ENCODE measurements around the gene PLXNB2.

Gene PLXNB2

DNA sequence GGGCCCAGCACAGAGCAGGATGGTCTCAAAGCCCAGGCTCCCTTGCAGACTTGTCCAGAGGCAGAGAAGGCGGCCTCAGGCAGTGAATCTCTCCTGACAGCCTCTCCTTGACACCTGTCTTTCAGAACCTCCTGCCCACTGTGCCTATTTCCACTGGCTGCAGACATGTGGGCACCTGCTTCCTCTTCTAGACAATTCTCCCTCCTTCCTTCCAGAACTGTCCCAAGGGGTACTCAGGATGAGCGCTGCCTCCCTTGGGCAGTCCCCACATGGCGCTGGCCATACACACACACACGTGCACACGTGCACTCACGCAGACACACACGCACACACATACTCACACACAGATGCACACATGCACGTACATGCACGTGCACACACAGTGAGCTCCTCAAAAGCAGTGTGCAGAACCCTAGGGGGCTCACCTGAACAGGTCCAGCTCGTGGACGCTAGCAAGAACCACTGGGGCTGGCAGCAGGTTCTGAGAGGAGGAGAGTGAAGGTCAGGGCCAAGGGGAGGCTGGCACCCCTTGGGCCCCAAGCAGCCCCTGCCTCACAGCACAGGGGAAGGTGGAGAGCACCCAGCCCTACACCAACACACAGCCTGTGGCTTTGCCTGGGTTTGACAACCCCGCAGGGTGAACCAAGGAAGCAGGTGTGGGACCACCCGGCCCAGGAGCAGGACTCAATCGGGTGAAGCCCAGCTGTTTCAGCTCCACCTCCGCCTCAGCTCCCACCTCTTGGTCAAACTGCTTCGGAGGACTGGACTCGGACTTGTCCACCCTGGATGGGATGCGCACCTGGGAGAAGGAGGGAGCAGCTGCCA lies 8.1 kb upstream of the PLXNB2 start:
- Histone ChIP-seq H3K4me3 (ENCODE audit: low read length) (peak overlapping the region; percentile 92), H3K27ac (ENCODE audit: low read depth, low read length) (peak overlapping the region; percentile 89), H3K4me1 (ENCODE audit: control insufficient read depth, low read length) (peaks cover 89% of the 10 kb centered on the region), H3K4me2 (ENCODE audit: low read length) (peak overlapping the region; percentile 97), H3F3A (ENCODE audit: control insufficient read depth, insufficient read depth) (peaks cover 10% of the 10 kb centered on the region), H3K9me3 (ENCODE audit: control insufficient read depth, insufficient read depth, low read length) (no peaks in the 10 kb centered on the region), H4K20me1 (ENCODE audit: control insufficient read depth, insufficient read depth, low read depth, low read length) (no peaks in the 10 kb centered on the region), H3K36me3 (ENCODE audit: control insufficient read depth, low read length) (no peaks in the 10 kb centered on the region), H3K79me2 (ENCODE audit: control insufficient read depth, low read length) (peaks cover 10% of the 10 kb centered on the region), H3K27me3 (ENCODE audit: control insufficient read depth, low read length) (no peaks in the 10 kb centered on the region), H3K9me2 (replicated peaks; ENCODE audit: control insufficient read depth, low read length) (no peaks in the 10 kb centered on the region)
- TF ChIP-seq, protein P1, sequence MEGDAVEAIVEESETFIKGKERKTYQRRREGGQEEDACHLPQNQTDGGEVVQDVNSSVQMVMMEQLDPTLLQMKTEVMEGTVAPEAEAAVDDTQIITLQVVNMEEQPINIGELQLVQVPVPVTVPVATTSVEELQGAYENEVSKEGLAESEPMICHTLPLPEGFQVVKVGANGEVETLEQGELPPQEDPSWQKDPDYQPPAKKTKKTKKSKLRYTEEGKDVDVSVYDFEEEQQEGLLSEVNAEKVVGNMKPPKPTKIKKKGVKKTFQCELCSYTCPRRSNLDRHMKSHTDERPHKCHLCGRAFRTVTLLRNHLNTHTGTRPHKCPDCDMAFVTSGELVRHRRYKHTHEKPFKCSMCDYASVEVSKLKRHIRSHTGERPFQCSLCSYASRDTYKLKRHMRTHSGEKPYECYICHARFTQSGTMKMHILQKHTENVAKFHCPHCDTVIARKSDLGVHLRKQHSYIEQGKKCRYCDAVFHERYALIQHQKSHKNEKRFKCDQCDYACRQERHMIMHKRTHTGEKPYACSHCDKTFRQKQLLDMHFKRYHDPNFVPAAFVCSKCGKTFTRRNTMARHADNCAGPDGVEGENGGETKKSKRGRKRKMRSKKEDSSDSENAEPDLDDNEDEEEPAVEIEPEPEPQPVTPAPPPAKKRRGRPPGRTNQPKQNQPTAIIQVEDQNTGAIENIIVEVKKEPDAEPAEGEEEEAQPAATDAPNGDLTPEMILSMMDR (IDR thresholded peaks at IDR 0.05; ENCODE audit: low read depth, low read length, poor library complexity, severe bottlenecking): no peak
- TF ChIP-seq EZH2phosphoT487 (IDR thresholded peaks at IDR 0.05; ENCODE audit: borderline replicate concordance, low read length): no peak

DNA sequence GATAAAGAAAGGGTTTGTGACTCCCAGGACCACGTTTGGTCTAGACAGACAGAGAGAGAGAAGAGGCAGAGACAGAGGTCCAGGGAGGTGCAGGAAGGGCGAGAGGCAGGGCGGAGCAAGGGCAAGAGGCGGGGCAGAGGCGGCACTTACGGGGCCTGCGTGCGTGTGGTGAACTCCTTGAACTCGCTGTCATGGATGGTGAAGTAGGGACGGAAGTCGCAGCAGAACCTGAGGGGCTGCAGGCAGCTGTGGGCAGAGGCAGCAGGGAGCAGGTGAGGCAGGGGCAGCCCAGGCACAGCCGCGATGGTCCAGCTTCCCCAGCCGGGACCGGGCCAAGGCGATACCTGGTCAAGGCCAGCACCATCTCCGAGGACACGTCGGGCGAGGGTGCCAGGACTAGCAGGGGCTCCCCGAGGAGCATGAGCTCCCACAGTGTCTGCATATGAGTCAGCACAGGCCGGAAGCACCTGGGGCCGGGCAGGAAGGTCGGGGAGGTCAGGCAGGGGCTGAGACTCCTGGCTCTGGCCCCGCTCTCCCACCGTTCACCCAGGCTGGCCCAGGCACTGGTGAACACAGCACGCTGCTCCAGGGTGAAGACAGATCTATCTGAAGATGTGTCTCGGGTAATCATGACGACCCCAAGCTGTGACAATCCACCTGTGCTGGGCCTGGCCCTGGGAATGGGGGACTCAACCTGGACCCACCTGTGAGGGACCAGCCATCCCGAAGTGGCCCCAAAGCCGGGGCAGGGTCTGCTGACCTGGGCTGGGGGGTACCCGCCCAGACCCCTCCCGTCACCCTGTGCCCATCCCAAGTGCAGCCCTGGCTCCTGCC lies 7.2 kb upstream of the PLXNB2 start:
- Histone ChIP-seq H3K4me2 (ENCODE audit: low read length) (peak overlapping the region; percentile 97), H4K20me1 (ENCODE audit: control insufficient read depth, insufficient read depth, low read depth, low read length) (no peaks in the 10 kb centered on the region), H3K4me3 (ENCODE audit: low read length) (peak overlapping the region; percentile 92), H3K4me1 (ENCODE audit: control insufficient read depth, low read length) (peaks cover 85% of the 10 kb centered on the region), H3K9me2 (replicated peaks; ENCODE audit: control insufficient read depth, low read length) (no peaks in the 10 kb centered on the region), H3K9me3 (ENCODE audit: control insufficient read depth, insufficient read depth, low read length) (no peaks in the 10 kb centered on the region), H3K79me2 (ENCODE audit: control insufficient read depth, low read length) (peaks cover 10% of the 10 kb centered on the region), H3F3A (ENCODE audit: control insufficient read depth, insufficient read depth) (peaks cover 17% of the 10 kb centered on the region), H3K36me3 (ENCODE audit: control insufficient read depth, low read length) (no peaks in the 10 kb centered on the region), H3K27ac (ENCODE audit: low read depth, low read length) (peak overlapping the region; percentile 89), H3K27me3 (ENCODE audit: control insufficient read depth, low read length) (no peaks in the 10 kb centered on the region)
- no peak for TF ChIP-seq EZH2phosphoT487 (IDR thresholded peaks at IDR 0.05; ENCODE audit: borderline replicate concordance, low read length)
- TF ChIP-seq, protein P1 (IDR thresholded peaks at IDR 0.05; ENCODE audit: low read depth, low read length, poor library complexity, severe bottlenecking): no peak

DNA sequence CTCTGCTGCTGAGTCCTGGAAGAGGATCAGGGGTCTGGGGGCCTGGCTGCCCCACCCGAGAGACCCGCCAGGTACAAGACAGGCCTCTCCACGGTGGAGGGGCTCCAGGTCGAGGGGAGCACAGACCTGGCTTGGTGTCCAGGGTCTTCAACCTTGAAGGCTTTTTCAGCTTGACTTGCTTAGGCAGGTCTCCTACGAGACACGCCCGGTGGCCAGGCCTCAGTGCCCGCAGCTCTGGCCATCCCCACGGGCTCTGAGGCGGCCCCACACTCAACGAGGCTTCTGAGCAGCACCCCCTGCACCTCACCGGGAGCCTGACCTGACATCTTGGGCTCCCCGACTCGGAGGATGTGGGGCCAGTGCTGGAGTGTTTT lies 6.6 kb upstream of the PLXNB2 start:
- peaks cover 17% of the 10 kb centered on the region for H3F3A ChIP-seq (ENCODE audit: control insufficient read depth, insufficient read depth)
- peaks cover 85% of the 10 kb centered on the region for H3K4me1 ChIP-seq (ENCODE audit: control insufficient read depth, low read length)
- H3K4me2 ChIP-seq (ENCODE audit: low read length): peak overlapping the region; percentile 97
- no peaks in the 10 kb centered on the region for H3K9me3 ChIP-seq (ENCODE audit: control insufficient read depth, insufficient read depth, low read length)
- no peaks in the 10 kb centered on the region for H3K36me3 ChIP-seq (ENCODE audit: control insufficient read depth, low read length)
- no peaks in the 10 kb centered on the region for H3K9me2 ChIP-seq (replicated peaks; ENCODE audit: control insufficient read depth, low read length)
- no peaks in the 10 kb centered on the region for H4K20me1 ChIP-seq (ENCODE audit: control insufficient read depth, insufficient read depth, low read depth, low read length)
- H3K27ac ChIP-seq (ENCODE audit: low read depth, low read length): peak overlapping the region; percentile 89
- peaks cover 10% of the 10 kb centered on the region for H3K79me2 ChIP-seq (ENCODE audit: control insufficient read depth, low read length)
- H3K27me3 ChIP-seq (ENCODE audit: control insufficient read depth, low read length): no peaks in the 10 kb centered on the region
- H3K4me3 ChIP-seq (ENCODE audit: low read length): peak overlapping the region; percentile 92
- TF ChIP-seq EZH2phosphoT487 (IDR thresholded peaks at IDR 0.05; ENCODE audit: borderline replicate concordance, low read length): no peak
